HL-60 (cell line): ENCODE measurements around the gene MAGEA6.
"Not testable (repeated sequence)": the region's sequence is repeated elsewhere in the genome, so short reads cannot be mapped to it uniquely, and the experiment has no call there.

Experiments
- DNase-seq, 2 experiments: peaks; one replicate each; pipeline ENCODE4 v3.0.0-alpha.2; 2010 to 2020; ENCODE audit warnings: low read depth in 1 of 2, low spot score in 1 of 2
- H3K27ac ChIP-seq: fragments of 250-450 bp; sonication (Bioruptor Pico); replicated peaks from 2 replicates; pipeline ENCODE4 v1.5.1; 2020; ENCODE audit warnings: mild to moderate bottlenecking, moderate library complexity
- H3K27me3 ChIP-seq: fragments of 250-450 bp; sonication (Bioruptor Pico); 2 replicates; pipeline ENCODE4 v1.5.1; 2021; ENCODE audit warnings: mild to moderate bottlenecking, moderate library complexity; ENCODE audit not compliant: insufficient read depth, poor library complexity, severe bottlenecking
- H3K4me3 ChIP-seq: replicated peaks from 2 replicates; pipeline ENCODE4 v1.5.1; 2011; ENCODE audit warnings: mild to moderate bottlenecking, control low read depth, low read length; ENCODE audit not compliant: insufficient read depth
- CTCF ChIP-seq: IDR thresholded peaks from one replicate; pipeline ENCODE4 v1.5.1; 2011; ENCODE audit warnings: low read length, control low read depth, inconsistent platforms; ENCODE audit not compliant: insufficient read depth
- GABPA ChIP-seq: IDR thresholded peaks from 2 replicates; pipeline ENCODE4 v1.6.1; 2012; ENCODE audit warnings: low read depth
- POLR2AphosphoS5 ChIP-seq: IDR thresholded peaks from 2 replicates; pipeline ENCODE4 v1.6.1; 2012; ENCODE audit warnings: low read depth
- SPI1 ChIP-seq: IDR thresholded peaks from 2 replicates; pipeline ENCODE4 v1.6.1; 2012; ENCODE audit warnings: low read depth, mild to moderate bottlenecking, borderline replicate concordance
- TF ChIP-seq, protein P1 (sequence below): IDR thresholded peaks from 2 replicates; pipeline ENCODE4 v1.6.1; 2012; ENCODE audit warnings: low read depth; ENCODE audit not compliant: insufficient replicate concordance

MAGEA6 gene

GRCh38 chrX:152798945-152799344 is 29.5 kb upstream of the MAGEA6 start:
- Histone ChIP-seq H3K27ac (no peak overlapping the region), H3K27me3 (peaks cover 3% of the 10 kb centered on the region), H3K4me3 (no peak overlapping the region)
- no peak for TF ChIP-seq CTCF
- TF ChIP-seq SPI1: no peak
- TF ChIP-seq POLR2AphosphoS5: no peak
- TF ChIP-seq, protein P1, sequence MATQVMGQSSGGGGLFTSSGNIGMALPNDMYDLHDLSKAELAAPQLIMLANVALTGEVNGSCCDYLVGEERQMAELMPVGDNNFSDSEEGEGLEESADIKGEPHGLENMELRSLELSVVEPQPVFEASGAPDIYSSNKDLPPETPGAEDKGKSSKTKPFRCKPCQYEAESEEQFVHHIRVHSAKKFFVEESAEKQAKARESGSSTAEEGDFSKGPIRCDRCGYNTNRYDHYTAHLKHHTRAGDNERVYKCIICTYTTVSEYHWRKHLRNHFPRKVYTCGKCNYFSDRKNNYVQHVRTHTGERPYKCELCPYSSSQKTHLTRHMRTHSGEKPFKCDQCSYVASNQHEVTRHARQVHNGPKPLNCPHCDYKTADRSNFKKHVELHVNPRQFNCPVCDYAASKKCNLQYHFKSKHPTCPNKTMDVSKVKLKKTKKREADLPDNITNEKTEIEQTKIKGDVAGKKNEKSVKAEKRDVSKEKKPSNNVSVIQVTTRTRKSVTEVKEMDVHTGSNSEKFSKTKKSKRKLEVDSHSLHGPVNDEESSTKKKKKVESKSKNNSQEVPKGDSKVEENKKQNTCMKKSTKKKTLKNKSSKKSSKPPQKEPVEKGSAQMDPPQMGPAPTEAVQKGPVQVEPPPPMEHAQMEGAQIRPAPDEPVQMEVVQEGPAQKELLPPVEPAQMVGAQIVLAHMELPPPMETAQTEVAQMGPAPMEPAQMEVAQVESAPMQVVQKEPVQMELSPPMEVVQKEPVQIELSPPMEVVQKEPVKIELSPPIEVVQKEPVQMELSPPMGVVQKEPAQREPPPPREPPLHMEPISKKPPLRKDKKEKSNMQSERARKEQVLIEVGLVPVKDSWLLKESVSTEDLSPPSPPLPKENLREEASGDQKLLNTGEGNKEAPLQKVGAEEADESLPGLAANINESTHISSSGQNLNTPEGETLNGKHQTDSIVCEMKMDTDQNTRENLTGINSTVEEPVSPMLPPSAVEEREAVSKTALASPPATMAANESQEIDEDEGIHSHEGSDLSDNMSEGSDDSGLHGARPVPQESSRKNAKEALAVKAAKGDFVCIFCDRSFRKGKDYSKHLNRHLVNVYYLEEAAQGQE: no peak
- no peak for TF ChIP-seq GABPA
- no peak for DNase-seq

- not testable (repeated sequence) for H3K4me3 ChIP-seq, H3K27me3 ChIP-seq, DNase-seq, H3K27ac ChIP-seq
Measured at GRCh38 chrX:152787062-152787461, 17.6 kb upstream of the MAGEA6 start.

DNA sequence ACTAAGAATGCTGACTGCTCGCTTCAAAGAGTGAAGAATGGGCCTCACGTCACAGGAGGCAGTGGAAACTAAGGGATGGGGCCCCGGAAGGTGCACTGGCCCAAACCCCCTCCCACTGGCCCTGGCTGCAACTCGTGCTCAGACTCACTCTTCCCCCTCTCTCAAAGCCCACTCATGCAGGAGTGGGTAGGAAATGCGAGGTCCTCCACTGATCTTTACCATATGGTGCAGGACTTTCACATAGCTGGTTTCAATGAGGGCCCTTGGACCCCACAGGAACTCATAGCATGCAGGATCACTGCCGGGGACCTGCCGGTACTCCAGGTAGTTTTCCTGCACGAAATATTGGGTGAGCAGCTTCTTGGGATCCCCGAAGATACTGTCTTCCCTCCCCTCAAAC is 2.9 kb downstream of the MAGEA6 start:
- not testable (repeated sequence) for H3K27me3 ChIP-seq, H3K4me3 ChIP-seq, H3K27ac ChIP-seq, DNase-seq

GRCh38 chrX:152761582-152761981 is 7.9 kb downstream of the MAGEA6 start:
- H3K27ac ChIP-seq, H3K4me3 ChIP-seq, H3K27me3 ChIP-seq, DNase-seq: not testable (repeated sequence)

GRCh38 chrX:152759544-152759943 is 9.9 kb downstream of the MAGEA6 start:
- H3K4me3 ChIP-seq, DNase-seq, H3K27ac ChIP-seq, H3K27me3 ChIP-seq: not testable (repeated sequence)

DNA sequence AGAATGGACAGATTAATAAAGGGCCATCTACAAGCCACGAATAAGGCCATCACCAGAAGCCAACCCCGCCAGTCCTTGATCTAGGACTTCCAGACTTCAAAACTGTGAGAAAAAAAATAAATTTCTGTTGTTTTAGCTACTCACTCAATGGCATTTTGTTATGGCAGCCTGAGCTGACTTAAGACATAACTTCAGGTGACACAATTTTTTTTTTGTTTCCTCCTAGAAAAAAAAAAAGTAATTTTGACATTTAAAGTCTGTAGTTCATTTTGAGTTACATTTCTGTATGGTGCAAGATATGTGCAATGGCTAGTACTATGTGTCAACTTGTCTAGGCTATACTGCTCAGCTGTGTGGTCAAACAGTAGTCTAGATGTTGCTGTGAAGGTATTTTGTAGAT is 10.6 kb downstream of the MAGEA6 start, which contains the start of gene CSAG3:
Gene CSAG3, plus strand, starts transcription at position 301 of the 400 bp plus-strand sequence.
- not testable (repeated sequence) for H3K27ac ChIP-seq, H3K27me3 ChIP-seq, H3K4me3 ChIP-seq, DNase-seq

DNA sequence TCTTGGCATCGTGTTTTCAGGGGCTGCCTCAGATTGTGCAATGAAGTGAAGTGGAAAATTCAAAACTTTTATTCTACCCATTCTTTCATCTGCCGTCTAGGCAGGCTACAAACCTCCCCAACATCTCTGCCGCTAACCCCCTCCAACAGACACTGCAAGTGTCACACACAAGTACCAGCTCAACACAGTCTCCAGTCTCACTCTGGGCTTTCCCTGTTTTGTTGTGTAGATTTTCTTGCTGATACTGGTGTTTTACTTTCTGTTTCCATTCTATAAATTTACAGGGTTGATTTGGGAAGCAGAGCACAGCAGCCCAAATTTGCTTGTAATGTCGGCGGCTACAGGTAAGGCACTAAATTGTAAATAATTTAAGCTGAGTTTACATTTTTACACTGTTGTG is 14.6 kb downstream of the MAGEA6 start:
- H3K4me3 ChIP-seq, DNase-seq, H3K27me3 ChIP-seq, H3K27ac ChIP-seq: not testable (repeated sequence)

- not testable (repeated sequence) for H3K27ac ChIP-seq, H3K27me3 ChIP-seq, H3K4me3 ChIP-seq, DNase-seq
Measured at GRCh38 chrX:152753686-152754650, 15.5 kb downstream of the MAGEA6 start, which contains the start of gene MAGEA2. Gene MAGEA2, minus strand, starts transcription at chrX:152753842. Its CDS starts 2,479 bp downstream, at chrX:152751363.
